Prostate gland (tissue), 2 donors: ENCODE measurements around the gene TREM1. TPM values are rescaled to one million over a fixed set of nuclear protein-coding genes. Genes with fewer than 3 reads are reported as not detected.
"Not testable (repeated sequence)": the region's sequence is repeated elsewhere in the genome, so short reads cannot be mapped to it uniquely, and the experiment has no call there.

ENCODE experiments used
- DNase-seq: peaks from one replicate; pipeline ENCODE4 v3.0.0-alpha.2; 2019; ENCODE audit warnings: low spot score
- H3K27ac ChIP-seq, 2 donors: fragments of 200-600 bp; sonication (generic); 2 replicates each; pipeline ENCODE4 v1.5.1; 2017 to 2019
- H3K27me3 ChIP-seq: fragments of 200-600 bp; sonication (generic); replicated peaks from 2 replicates; pipeline ENCODE4 v1.5.1; 2019; ENCODE audit not compliant: insufficient read depth
- H3K36me3 ChIP-seq, 2 donors: fragments of 200-600 bp; sonication (generic); 1 replicate in 1 of 2; 2 replicates in 1 of 2; pipeline versions ENCODE4 v1.5.1 to v1.8.1; 2017 to 2019
- H3K4me1 ChIP-seq: fragments of 200-600 bp; sonication (generic); replicated peaks from 2 replicates; pipeline ENCODE4 v1.5.1; 2019
- H3K4me3 ChIP-seq, 2 donors: fragments of 200-600 bp; sonication (generic); 2 replicates each; pipeline ENCODE4 v1.5.1; 2017 to 2019
- H3K9me3 ChIP-seq: fragments of 200-600 bp; sonication (generic); 2 replicates; pipeline ENCODE4 v1.5.1; 2017
- POLR2A ChIP-seq: fragments of 450-650 bp; IDR thresholded peaks from one replicate; pipeline ENCODE4 v1.6.1; 2016; ENCODE audit warnings: antibody characterized with exemption, mild to moderate bottlenecking
- POLR2AphosphoS5 ChIP-seq: sonication (generic); formaldehyde crosslinking; IDR thresholded peaks from one replicate; pipeline ENCODE4 v1.6.1; 2017; ENCODE audit warnings: antibody characterized with exemption
- WGBS: methylation state at CpG from one replicate; pipeline ENCODE4 v1.1.5; 2018; 5-methylcytosine and 5-hydroxymethylcytosine counted together
- intact Hi-C: fragments of 100-400 bp; cut with DNase I; formaldehyde crosslinking; loops from one replicate; pipeline ENCODE4 v1.14.2; 2022
- total RNA-seq, 2 donors: library from RNA; depleted of rRNA; stranded (reverse); fragments of >200 nt; gene quantifications; one replicate each; pipeline ENCODE4 v1.1.0, GENCODE V29; 2016
- TF ChIP-seq, protein P1 (sequence below), 4 experiments: fragments of 200-600 bp in 2 of 4; fragments of 450-650 bp in 2 of 4; sonication (generic) in 2 of 4; IDR thresholded peaks; 1 replicate in 3 of 4; 2 replicates in 1 of 4; pipeline ENCODE4 v1.5.1; 2016 to 2019; ENCODE audit warnings: antibody characterized with exemption in 4 of 4, mild to moderate bottlenecking in 2 of 4, moderate library complexity in 2 of 4

The TREM1 gene
- total RNA-seq, 2 donors from 2014 or later, result not detected

GRCh38 chr6:41298785-41299502, 12.5 kb upstream of the TREM1 start:
- no peak overlapping the region for H3K27ac ChIP-seq
- TF ChIP-seq POLR2A, result no peak
- TF ChIP-seq POLR2AphosphoS5, result no peak
- TF ChIP-seq, protein P1, sequence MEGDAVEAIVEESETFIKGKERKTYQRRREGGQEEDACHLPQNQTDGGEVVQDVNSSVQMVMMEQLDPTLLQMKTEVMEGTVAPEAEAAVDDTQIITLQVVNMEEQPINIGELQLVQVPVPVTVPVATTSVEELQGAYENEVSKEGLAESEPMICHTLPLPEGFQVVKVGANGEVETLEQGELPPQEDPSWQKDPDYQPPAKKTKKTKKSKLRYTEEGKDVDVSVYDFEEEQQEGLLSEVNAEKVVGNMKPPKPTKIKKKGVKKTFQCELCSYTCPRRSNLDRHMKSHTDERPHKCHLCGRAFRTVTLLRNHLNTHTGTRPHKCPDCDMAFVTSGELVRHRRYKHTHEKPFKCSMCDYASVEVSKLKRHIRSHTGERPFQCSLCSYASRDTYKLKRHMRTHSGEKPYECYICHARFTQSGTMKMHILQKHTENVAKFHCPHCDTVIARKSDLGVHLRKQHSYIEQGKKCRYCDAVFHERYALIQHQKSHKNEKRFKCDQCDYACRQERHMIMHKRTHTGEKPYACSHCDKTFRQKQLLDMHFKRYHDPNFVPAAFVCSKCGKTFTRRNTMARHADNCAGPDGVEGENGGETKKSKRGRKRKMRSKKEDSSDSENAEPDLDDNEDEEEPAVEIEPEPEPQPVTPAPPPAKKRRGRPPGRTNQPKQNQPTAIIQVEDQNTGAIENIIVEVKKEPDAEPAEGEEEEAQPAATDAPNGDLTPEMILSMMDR (IDR thresholded peaks at IDR 0.05), result no peak
- no peaks in the 10 kb centered on the region for H3K36me3 ChIP-seq
- H3K4me1 ChIP-seq, result no peaks in the 10 kb centered on the region
- WGBS, result 65% methylated on average over 3 of the region's 3 CpGs
- no peak for DNase-seq
- H3K9me3 ChIP-seq, result no peaks in the 10 kb centered on the region
- H3K4me3 ChIP-seq, result no peak overlapping the region
- intact Hi-C loops, result no loop called here
- no peaks in the 10 kb centered on the region for H3K27me3 ChIP-seq

GRCh38 chr6:41297248-41297647, 10.8 kb upstream of the TREM1 start:
- 31% methylated on average over 5 of the region's 5 CpGs for WGBS
- H3K4me3 ChIP-seq, H3K27me3 ChIP-seq, H3K36me3 ChIP-seq, H3K4me1 ChIP-seq, H3K9me3 ChIP-seq, H3K27ac ChIP-seq, intact Hi-C loops, DNase-seq: not testable (repeated sequence)

GRCh38 chr6:41294214-41294872, 7.9 kb upstream of the TREM1 start:
- intact Hi-C loops, result no loop called here
- Histone ChIP-seq H3K36me3 (no peaks in the 10 kb centered on the region), H3K27ac (no peak overlapping the region), H3K4me3 (no peak overlapping the region), H3K4me1 (no peaks in the 10 kb centered on the region), H3K27me3 (no peaks in the 10 kb centered on the region), H3K9me3 (no peaks in the 10 kb centered on the region)
- TF ChIP-seq, protein P1 (IDR thresholded peaks at IDR 0.05), result no peak
- TF ChIP-seq POLR2AphosphoS5 (no peak), POLR2A (no peak)
- DNase-seq, result no peak
- WGBS, result 93% methylated on average over 3 of the region's 3 CpGs

DNA sequence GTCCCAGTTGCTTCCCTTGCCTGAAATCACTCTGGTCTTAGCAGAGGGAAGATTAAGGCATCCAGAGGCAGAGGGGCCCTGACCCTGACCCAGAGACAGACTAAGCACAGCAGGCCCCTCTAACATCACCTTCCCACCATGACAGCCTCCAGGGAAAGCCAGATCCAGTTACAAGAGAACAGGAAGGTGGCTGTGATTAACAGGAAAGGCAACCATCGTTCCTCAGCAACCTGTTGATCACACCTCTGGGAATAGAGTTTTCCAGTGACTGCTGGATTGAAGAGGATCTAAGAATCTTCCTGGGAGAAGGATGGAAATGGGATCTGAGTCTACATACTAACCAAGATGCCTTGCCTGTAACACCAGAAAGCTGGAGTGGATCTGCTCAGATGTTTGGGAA, 5.2 kb upstream of the TREM1 start:
- TF ChIP-seq POLR2AphosphoS5 (no peak), POLR2A (no peak)
- TF ChIP-seq, protein P1 (IDR thresholded peaks at IDR 0.05), result no peak
- Histone ChIP-seq H3K27me3 (no peaks in the 10 kb centered on the region), H3K4me3 (no peak overlapping the region), H3K36me3 (no peaks in the 10 kb centered on the region), H3K27ac (no peak overlapping the region), H3K9me3 (no peaks in the 10 kb centered on the region), H3K4me1 (no peaks in the 10 kb centered on the region)
- no peak for DNase-seq
- intact Hi-C loops, result no loop called here
- 44% methylated on average over 1 of the region's 1 CpG for WGBS

GRCh38 chr6:41289815-41290214, 3.3 kb upstream of the TREM1 start:
- TF ChIP-seq, protein P1 (IDR thresholded peaks at IDR 0.05), result no peak
- TF ChIP-seq POLR2A (no peak), POLR2AphosphoS5 (no peak)
- DNase-seq, result no peak
- no peak overlapping the region for H3K27ac ChIP-seq
- H3K4me3 ChIP-seq, result no peak overlapping the region
- WGBS, result 87% methylated on average over 4 of the region's 4 CpGs
- no peaks in the 10 kb centered on the region for H3K27me3 ChIP-seq
- no peaks in the 10 kb centered on the region for H3K36me3 ChIP-seq
- H3K9me3 ChIP-seq, result no peaks in the 10 kb centered on the region
- intact Hi-C loops, result no loop called here
- no peaks in the 10 kb centered on the region for H3K4me1 ChIP-seq
